Mucosa of descending colon (tissue), 3 donors: ENCODE data around the gene ILDR2. TPM values are rescaled to one million over a fixed set of nuclear protein-coding genes. Genes with fewer than 3 reads are reported as not detected.
A peak's percentile ranks its signal among the peaks of the same experiment; 100 is the strongest.

Experiments
- ATAC-seq: fragments of 200-7000 bp; cut with Tn5 transposase; one replicate; pipeline ENCODE4 v1.9.1; 2020; ENCODE audit warnings: mild to moderate bottlenecking, moderate library complexity
- DNase-seq, 3 donors: peaks; one replicate each; pipeline ENCODE4 v3.0.0-alpha.2; 2020
- H3K36me3 ChIP-seq: fragments of 200-600 bp; one replicate; pipeline ENCODE4 v1.8.0; 2021; ENCODE audit warnings: low read depth, mild to moderate bottlenecking
- H3K4me1 ChIP-seq: fragments of 200-600 bp; one replicate; pipeline ENCODE4 v1.8.0; 2021; ENCODE audit warnings: low read depth, mild to moderate bottlenecking
- H3K4me3 ChIP-seq: fragments of 200-600 bp; one replicate; pipeline ENCODE4 v1.8.0; 2021; ENCODE audit warnings: mild to moderate bottlenecking
- H3K9me3 ChIP-seq: fragments of 200-600 bp; one replicate; pipeline ENCODE4 v1.8.0; 2021; ENCODE audit warnings: mild to moderate bottlenecking
- CTCF ChIP-seq: fragments of 200-600 bp; IDR thresholded peaks from one replicate; pipeline ENCODE4 v1.8.0; 2022; ENCODE audit warnings: antibody characterized with exemption, mild to moderate bottlenecking
- intact Hi-C, 2 donors: fragments of 100-400 bp; cut with DNase I in 1 of 2; cut with micrococcal nuclease in 1 of 2; formaldehyde crosslinking; loops; one replicate each; pipeline versions ENCODE4 v1.11.0 to v1.11.1; 2022; cut with DNase I, micrococcal nuclease
- total RNA-seq, 3 donors: library from RNA; stranded (reverse); fragmentation: NEBNext Ultra II Directional in 2 of 3; extraction: Animal tissue kit (Norgen Biotek cat#: 25700) in 2 of 3; gene quantifications; one replicate each; pipeline versions ENCODE4 v1.2.1 to v1.2.4, GENCODE V29; 2021 to 2023
- donor health status: DM: no; HTN: no; CAD: no; lungs with moderate emphysema.
- donor health status: DM: no; HTN: no; CAD: no.
- donor health status: DM: no; HTN: yes; CAD: no.

Gene ILDR2
- total RNA-seq, 3 donors from 2014 or later = 0.46 to 7.3 (median 0.52) TPM

DNA sequence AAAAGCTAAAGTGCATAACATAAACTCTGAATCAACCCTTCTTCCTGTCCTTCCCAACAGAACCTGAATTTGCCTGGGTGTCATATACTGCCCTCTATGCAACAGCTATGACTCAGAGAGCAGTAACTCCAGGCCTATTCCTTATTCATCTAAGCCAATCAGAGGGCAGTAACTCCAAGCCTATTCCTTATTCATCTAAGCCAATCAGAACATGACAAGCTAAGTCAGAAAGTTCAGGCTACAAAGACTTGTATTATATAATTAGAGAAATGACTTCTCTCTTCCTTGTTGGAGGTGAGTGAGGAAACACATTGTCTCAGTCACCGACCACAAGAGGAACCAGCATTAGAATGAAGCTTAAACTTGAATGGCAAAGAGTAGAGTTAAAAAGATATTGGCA is 73.1 kb downstream of the ILDR2 start:
- Histone ChIP-seq H3K36me3 (no peaks in the 10 kb centered on the region), H3K4me1 (no peaks in the 10 kb centered on the region), H3K9me3 (no peaks in the 10 kb centered on the region), H3K4me3 (no peak overlapping the region)
- TF ChIP-seq CTCF = no peak
- DNase-seq (no peak), ATAC-seq (peak; percentile 98)
- intact Hi-C loops = no loop called here

- ATAC-seq (no peak), DNase-seq (no peak)
- intact Hi-C loops = no loop called here
- TF ChIP-seq CTCF = no peak
- H3K9me3 ChIP-seq = no peaks in the 10 kb centered on the region
- H3K4me3 ChIP-seq = no peak overlapping the region
- no peaks in the 10 kb centered on the region for H3K36me3 ChIP-seq
- H3K4me1 ChIP-seq = no peaks in the 10 kb centered on the region
Observed at GRCh38 chr1:166900987-166901386, 74.4 kb downstream of the ILDR2 start.

GRCh38 chr1:166899769-166900168 is 75.6 kb downstream of the ILDR2 start:
- Histone ChIP-seq H3K36me3 (no peaks in the 10 kb centered on the region), H3K4me3 (no peak overlapping the region), H3K9me3 (no peaks in the 10 kb centered on the region), H3K4me1 (no peaks in the 10 kb centered on the region)
- DNase-seq (no peak), ATAC-seq (no peak)
- intact Hi-C loops = no loop called here
- no peak for TF ChIP-seq CTCF

DNA sequence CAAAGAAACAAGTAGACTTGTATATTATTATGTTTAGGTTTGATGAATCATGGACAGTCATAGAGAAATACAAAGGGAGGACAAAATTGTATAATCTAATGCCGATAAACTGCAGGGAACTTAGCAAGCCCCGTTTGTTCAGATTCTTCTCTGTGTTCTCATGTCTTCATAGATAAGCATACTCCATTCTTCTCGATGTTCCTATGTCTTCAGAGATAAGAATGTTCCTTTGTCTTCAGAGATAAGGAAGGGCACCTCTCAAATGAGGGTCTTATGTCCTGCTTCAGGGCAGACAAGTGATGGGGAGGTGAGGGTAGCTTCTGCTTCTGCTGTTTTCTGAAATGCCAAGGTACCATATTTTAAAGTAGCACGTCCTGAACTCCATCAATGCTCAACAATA is 79.6 kb downstream of the ILDR2 start:
- no peaks in the 10 kb centered on the region for H3K9me3 ChIP-seq
- no peak overlapping the region for H3K4me3 ChIP-seq
- TF ChIP-seq CTCF = no peak
- no peaks in the 10 kb centered on the region for H3K4me1 ChIP-seq
- DNase-seq (no peak), ATAC-seq (no peak)
- no peaks in the 10 kb centered on the region for H3K36me3 ChIP-seq
- intact Hi-C loops = no loop called here

- H3K9me3 ChIP-seq = no peaks in the 10 kb centered on the region
- H3K36me3 ChIP-seq = no peaks in the 10 kb centered on the region
- no peak for TF ChIP-seq CTCF
- no peak overlapping the region for H3K4me3 ChIP-seq
- ATAC-seq = no peak
- no peaks in the 10 kb centered on the region for H3K4me1 ChIP-seq
- intact Hi-C loops = no loop called here
- no peak for DNase-seq
Observed at GRCh38 chr1:166889776-166890175, 85.6 kb downstream of the ILDR2 start.
